Activated T-cell treated with anti-CD3 and anti-CD28 coated beads for 4 hours (primary cell): ENCODE measurements around the gene SH3YL1.

Experiments
- DNase-seq: peaks from one replicate; pipeline ENCODE4 v3.0.0-alpha.2; 2020

Gene SH3YL1

GRCh38 chr2:256094-256493, 7.7 kb downstream of the SH3YL1 start:
- DNase-seq = no peak

- no peak for DNase-seq
Measured at GRCh38 chr2:255195-255594, 8.6 kb downstream of the SH3YL1 start.

- DNase-seq = no peak
Measured at GRCh38 chr2:254241-254640, 9.6 kb downstream of the SH3YL1 start.

- no peak for DNase-seq
Measured at GRCh38 chr2:253202-253638, 10.6 kb downstream of the SH3YL1 start.

- DNase-seq = no peak
Measured at GRCh38 chr2:252001-252602, 11.7 kb downstream of the SH3YL1 start.

GRCh38 chr2:249538-250042, 14.2 kb downstream of the SH3YL1 start:
- DNase-seq = no peak

- DNase-seq = no peak
Measured at GRCh38 chr2:248724-249123, 15.1 kb downstream of the SH3YL1 start.

- DNase-seq = no peak
Measured at GRCh38 chr2:246489-247144, 17.2 kb downstream of the SH3YL1 start.

GRCh38 chr2:244547-244946, 19.3 kb downstream of the SH3YL1 start:
- DNase-seq = no peak

- no peak for DNase-seq
Measured at GRCh38 chr2:238869-239268, 25.0 kb downstream of the SH3YL1 start.

- no peak for DNase-seq
Measured at GRCh38 chr2:238431-238830, 25.4 kb downstream of the SH3YL1 start.

- DNase-seq = no peak
Measured at GRCh38 chr2:237878-238277, 26.0 kb downstream of the SH3YL1 start.

GRCh38 chr2:236993-237539, 26.8 kb downstream of the SH3YL1 start:
- DNase-seq = no peak

GRCh38 chr2:234421-234820, 29.4 kb downstream of the SH3YL1 start:
- DNase-seq = no peak

- no peak for DNase-seq
Measured at GRCh38 chr2:233030-233429, 30.8 kb downstream of the SH3YL1 start.

- no peak for DNase-seq
Measured at GRCh38 chr2:231521-232185, 32.2 kb downstream of the SH3YL1 start.

- DNase-seq = no peak
Measured at GRCh38 chr2:228518-229278, 35.1 kb downstream of the SH3YL1 start.

- no peak for DNase-seq
Measured at GRCh38 chr2:228115-228514, 35.7 kb downstream of the SH3YL1 start.

GRCh38 chr2:223971-224760, 39.7 kb downstream of the SH3YL1 start:
- no peak for DNase-seq

- DNase-seq = no peak
Measured at GRCh38 chr2:223451-223850, 40.4 kb downstream of the SH3YL1 start.

GRCh38 chr2:216068-216467, 47.8 kb downstream of the SH3YL1 start:
- no peak for DNase-seq
